WTC11 (cell line): ENCODE data around the gene MCAT. TPM values are rescaled to one million over a fixed set of nuclear protein-coding genes. Genes with fewer than 3 reads are reported as not detected.
A peak's percentile ranks its signal among the peaks of the same experiment; 100 is the strongest.

Source experiments
- ATAC-seq: fragments of 200-7000 bp; cut with Tn5 transposase; 2 replicates; pipeline ENCODE4 v1.10.0; 2021; ENCODE audit warnings: mild to moderate bottlenecking, moderate library complexity
- CTCF ChIA-PET: fragments of 300-600 bp; sonication (Branson Sonifier 250); formaldehyde crosslinking; loops from one replicate; lab custom pipeline; 2021; ENCODE audit warnings: antibody characterized with exemption; lab: Charles Lee
- POLR2A ChIA-PET: fragments of 350-600 bp; sonication (Branson Sonifier 250); formaldehyde crosslinking; loops from one replicate; lab custom pipeline; 2021; ENCODE audit warnings: antibody characterized with exemption; lab: Charles Lee
- DNase-seq: peaks from one replicate; pipeline ENCODE4 v3.0.0; 2021; ENCODE audit warnings: low spot score
- H3K27ac Mint-ChIP-seq: 2 replicates; pipeline ENCODE4 v1.8.0; 2021; ENCODE audit warnings: mixed read lengths
- H3K27me3 Mint-ChIP-seq: 2 replicates; pipeline ENCODE4 v1.8.0; 2021; ENCODE audit warnings: low read depth, mild to moderate bottlenecking, moderate library complexity, mixed read lengths
- H3K36me3 Mint-ChIP-seq: 2 replicates; pipeline ENCODE4 v1.8.0; 2021; ENCODE audit warnings: mixed read lengths
- H3K4me1 Mint-ChIP-seq: 2 replicates; pipeline ENCODE4 v1.8.0; 2022; ENCODE audit warnings: mixed read lengths
- H3K4me3 Mint-ChIP-seq: 2 replicates; pipeline ENCODE4 v1.8.0; 2021; ENCODE audit warnings: mild to moderate bottlenecking, moderate library complexity, mixed read lengths
- H3K9me3 Mint-ChIP-seq: 2 replicates; pipeline ENCODE4 v1.8.0; 2021; ENCODE audit warnings: mixed read lengths
- FOXP1 ChIP-seq: sonication (generic); formaldehyde crosslinking; IDR thresholded peaks from 2 replicates; pipeline ENCODE4 v1.8.0; 2022; ENCODE audit warnings: missing genetic modification reagents, mild to moderate bottlenecking, moderate library complexity, borderline replicate concordance
- GTF2I ChIP-seq: fragments of 250-450 bp; sonication (Bioruptor Pico); conservative IDR thresholded peaks from 2 replicates; pipeline ENCODE4 v1.4.0; 2021; ENCODE audit warnings: mild to moderate bottlenecking
- MXD4 ChIP-seq: fragments of 250-450 bp; sonication (Bioruptor Pico); IDR thresholded peaks from 2 replicates; pipeline ENCODE4 v1.8.0; 2021; ENCODE audit warnings: mild to moderate bottlenecking, moderate library complexity, borderline replicate concordance
- MYBL2 ChIP-seq: sonication (generic); formaldehyde crosslinking; IDR thresholded peaks from 2 replicates; pipeline ENCODE4 v1.8.1; 2023; ENCODE audit warnings: mild to moderate bottlenecking, moderate library complexity, missing genetic modification reagents
- SOX15 ChIP-seq: fragments of 250-450 bp; sonication (Bioruptor Pico); IDR thresholded peaks from 2 replicates; pipeline ENCODE4 v1.9.0; 2021; ENCODE audit warnings: mild to moderate bottlenecking
- TCF7 ChIP-seq: sonication (generic); formaldehyde crosslinking; IDR thresholded peaks from 2 replicates; pipeline ENCODE4 v1.8.0; 2022; ENCODE audit warnings: mild to moderate bottlenecking, low read depth, missing genetic modification reagents, moderate library complexity
- ZNF317 ChIP-seq: sonication (generic); formaldehyde crosslinking; IDR thresholded peaks from 2 replicates; pipeline ENCODE4 v1.8.1; 2023; ENCODE audit warnings: low read depth, mild to moderate bottlenecking, moderate library complexity, missing genetic modification reagents, borderline replicate concordance
- total RNA-seq: library from RNA; stranded (reverse); gene quantifications from 3 replicates; pipeline ENCODE4 v1.2.3, GENCODE V29; 2021
- TF ChIP-seq, protein P1 (sequence below): sonication (generic); formaldehyde crosslinking; IDR thresholded peaks from 2 replicates; pipeline ENCODE4 v1.8.0; 2022; ENCODE audit warnings: missing genetic modification reagents
- TF ChIP-seq, protein P2 (sequence below): sonication (generic); formaldehyde crosslinking; IDR thresholded peaks from 2 replicates; pipeline ENCODE4 v1.8.1; 2023; ENCODE audit warnings: mild to moderate bottlenecking, missing genetic modification reagents
- TF ChIP-seq, protein P3 (sequence below): sonication (generic); formaldehyde crosslinking; IDR thresholded peaks from 2 replicates; pipeline ENCODE4 v1.8.0; 2023; ENCODE audit warnings: missing genetic modification reagents, mild to moderate bottlenecking, borderline replicate concordance
- TF ChIP-seq, protein P4 (sequence below): sonication (generic); formaldehyde crosslinking; IDR thresholded peaks from 2 replicates; pipeline ENCODE4 v1.8.0; 2022; ENCODE audit warnings: mild to moderate bottlenecking, missing genetic modification reagents

The MCAT gene
- total RNA-seq, 1 experiment from 2014 or later, result 18.5 TPM

DNA sequence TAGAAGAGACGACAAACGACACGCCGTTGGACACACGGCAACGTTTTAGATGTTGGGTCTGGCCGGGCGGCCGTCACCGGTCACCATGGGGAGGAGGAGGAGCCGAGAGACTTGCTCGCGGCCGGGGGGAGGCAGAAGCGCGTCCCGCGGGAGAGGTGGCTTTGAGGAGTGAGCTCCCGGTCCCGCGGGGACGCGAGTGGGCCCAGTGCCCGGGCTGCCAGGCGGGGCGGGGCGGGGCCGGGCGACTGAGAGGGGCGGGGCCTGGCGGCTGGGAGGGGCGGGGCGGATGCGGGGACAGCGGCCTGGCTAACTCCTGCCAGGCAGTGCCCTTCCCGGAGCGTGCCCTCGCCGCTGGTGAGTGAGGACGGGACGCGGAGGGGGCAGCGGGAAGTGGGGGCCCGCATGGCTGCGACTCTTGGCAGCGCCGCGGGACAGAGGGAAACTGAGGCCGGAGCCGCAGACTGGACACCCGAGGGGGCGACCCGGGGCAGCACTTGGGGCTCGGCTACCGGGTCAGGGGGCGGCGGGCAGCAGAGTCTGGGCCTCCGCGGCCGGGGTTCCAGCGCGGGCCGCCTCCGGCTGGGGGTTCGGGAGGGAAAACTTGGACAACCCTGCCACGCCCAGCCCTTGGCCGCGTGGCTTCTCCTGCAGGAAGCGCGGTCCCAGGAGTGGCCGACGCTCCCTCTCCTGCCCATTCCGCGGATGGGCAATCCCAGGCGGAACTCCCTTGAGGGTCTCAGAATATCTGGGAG, 8.2 kb upstream of the MCAT start, which contains the start of gene TSPO:
TSS of gene TSPO (plus strand) at position 309 of the 752 bp plus-strand sequence. CDS start 7,680 bp downstream, outside the sequence.
- peak within 1 kb of the TSS; percentile 88 for H3K4me3 Mint-ChIP-seq
- TF ChIP-seq, protein P1, sequence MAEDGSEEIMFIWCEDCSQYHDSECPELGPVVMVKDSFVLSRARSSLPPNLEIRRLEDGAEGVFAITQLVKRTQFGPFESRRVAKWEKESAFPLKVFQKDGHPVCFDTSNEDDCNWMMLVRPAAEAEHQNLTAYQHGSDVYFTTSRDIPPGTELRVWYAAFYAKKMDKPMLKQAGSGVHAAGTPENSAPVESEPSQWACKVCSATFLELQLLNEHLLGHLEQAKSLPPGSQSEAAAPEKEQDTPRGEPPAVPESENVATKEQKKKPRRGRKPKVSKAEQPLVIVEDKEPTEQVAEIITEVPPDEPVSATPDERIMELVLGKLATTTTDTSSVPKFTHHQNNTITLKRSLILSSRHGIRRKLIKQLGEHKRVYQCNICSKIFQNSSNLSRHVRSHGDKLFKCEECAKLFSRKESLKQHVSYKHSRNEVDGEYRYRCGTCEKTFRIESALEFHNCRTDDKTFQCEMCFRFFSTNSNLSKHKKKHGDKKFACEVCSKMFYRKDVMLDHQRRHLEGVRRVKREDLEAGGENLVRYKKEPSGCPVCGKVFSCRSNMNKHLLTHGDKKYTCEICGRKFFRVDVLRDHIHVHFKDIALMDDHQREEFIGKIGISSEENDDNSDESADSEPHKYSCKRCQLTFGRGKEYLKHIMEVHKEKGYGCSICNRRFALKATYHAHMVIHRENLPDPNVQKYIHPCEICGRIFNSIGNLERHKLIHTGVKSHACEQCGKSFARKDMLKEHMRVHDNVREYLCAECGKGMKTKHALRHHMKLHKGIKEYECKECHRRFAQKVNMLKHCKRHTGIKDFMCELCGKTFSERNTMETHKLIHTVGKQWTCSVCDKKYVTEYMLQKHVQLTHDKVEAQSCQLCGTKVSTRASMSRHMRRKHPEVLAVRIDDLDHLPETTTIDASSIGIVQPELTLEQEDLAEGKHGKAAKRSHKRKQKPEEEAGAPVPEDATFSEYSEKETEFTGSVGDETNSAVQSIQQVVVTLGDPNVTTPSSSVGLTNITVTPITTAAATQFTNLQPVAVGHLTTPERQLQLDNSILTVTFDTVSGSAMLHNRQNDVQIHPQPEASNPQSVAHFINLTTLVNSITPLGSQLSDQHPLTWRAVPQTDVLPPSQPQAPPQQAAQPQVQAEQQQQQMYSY (CRISPR knock-in tag), result peak; percentile 82
- TF ChIP-seq, protein P2, sequence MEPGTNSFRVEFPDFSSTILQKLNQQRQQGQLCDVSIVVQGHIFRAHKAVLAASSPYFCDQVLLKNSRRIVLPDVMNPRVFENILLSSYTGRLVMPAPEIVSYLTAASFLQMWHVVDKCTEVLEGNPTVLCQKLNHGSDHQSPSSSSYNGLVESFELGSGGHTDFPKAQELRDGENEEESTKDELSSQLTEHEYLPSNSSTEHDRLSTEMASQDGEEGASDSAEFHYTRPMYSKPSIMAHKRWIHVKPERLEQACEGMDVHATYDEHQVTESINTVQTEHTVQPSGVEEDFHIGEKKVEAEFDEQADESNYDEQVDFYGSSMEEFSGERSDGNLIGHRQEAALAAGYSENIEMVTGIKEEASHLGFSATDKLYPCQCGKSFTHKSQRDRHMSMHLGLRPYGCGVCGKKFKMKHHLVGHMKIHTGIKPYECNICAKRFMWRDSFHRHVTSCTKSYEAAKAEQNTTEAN (CRISPR knock-in tag), result 0 out of 2 replicates have a peak, but pooled peaks have one; percentile 57
- TF ChIP-seq ZNF317 (CRISPR knock-in tag), result no peak
- no peak for TF ChIP-seq SOX15 (CRISPR knock-in tag)
- TF ChIP-seq FOXP1 (CRISPR knock-in tag), result no peak
- TF ChIP-seq, protein P3, sequence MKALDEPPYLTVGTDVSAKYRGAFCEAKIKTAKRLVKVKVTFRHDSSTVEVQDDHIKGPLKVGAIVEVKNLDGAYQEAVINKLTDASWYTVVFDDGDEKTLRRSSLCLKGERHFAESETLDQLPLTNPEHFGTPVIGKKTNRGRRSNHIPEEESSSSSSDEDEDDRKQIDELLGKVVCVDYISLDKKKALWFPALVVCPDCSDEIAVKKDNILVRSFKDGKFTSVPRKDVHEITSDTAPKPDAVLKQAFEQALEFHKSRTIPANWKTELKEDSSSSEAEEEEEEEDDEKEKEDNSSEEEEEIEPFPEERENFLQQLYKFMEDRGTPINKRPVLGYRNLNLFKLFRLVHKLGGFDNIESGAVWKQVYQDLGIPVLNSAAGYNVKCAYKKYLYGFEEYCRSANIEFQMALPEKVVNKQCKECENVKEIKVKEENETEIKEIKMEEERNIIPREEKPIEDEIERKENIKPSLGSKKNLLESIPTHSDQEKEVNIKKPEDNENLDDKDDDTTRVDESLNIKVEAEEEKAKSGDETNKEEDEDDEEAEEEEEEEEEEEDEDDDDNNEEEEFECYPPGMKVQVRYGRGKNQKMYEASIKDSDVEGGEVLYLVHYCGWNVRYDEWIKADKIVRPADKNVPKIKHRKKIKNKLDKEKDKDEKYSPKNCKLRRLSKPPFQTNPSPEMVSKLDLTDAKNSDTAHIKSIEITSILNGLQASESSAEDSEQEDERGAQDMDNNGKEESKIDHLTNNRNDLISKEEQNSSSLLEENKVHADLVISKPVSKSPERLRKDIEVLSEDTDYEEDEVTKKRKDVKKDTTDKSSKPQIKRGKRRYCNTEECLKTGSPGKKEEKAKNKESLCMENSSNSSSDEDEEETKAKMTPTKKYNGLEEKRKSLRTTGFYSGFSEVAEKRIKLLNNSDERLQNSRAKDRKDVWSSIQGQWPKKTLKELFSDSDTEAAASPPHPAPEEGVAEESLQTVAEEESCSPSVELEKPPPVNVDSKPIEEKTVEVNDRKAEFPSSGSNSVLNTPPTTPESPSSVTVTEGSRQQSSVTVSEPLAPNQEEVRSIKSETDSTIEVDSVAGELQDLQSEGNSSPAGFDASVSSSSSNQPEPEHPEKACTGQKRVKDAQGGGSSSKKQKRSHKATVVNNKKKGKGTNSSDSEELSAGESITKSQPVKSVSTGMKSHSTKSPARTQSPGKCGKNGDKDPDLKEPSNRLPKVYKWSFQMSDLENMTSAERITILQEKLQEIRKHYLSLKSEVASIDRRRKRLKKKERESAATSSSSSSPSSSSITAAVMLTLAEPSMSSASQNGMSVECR, result 0 out of 2 replicates have a peak, but pooled peaks have one; percentile 54
- TF ChIP-seq, protein P4, sequence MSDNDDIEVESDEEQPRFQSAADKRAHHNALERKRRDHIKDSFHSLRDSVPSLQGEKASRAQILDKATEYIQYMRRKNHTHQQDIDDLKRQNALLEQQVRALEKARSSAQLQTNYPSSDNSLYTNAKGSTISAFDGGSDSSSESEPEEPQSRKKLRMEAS (CRISPR knock-in tag), result peak; percentile 71; the same call in 1 of the 2 replicates
- H3K9me3 Mint-ChIP-seq, result no peaks in the 10 kb centered on the region
- POLR2A ChIA-PET, result no interaction called here
- peak; percentile 67 for ATAC-seq
- no peak for DNase-seq
- H3K27me3 Mint-ChIP-seq, result peaks cover 14% of the 10 kb centered on the region
- CTCF ChIA-PET, result no interaction called here
- H3K27ac Mint-ChIP-seq, result no peak within 1 kb of the TSS
- peaks cover 8% of the 10 kb centered on the region for H3K4me1 Mint-ChIP-seq
- H3K36me3 Mint-ChIP-seq, result no peaks in the 10 kb centered on the region

DNA sequence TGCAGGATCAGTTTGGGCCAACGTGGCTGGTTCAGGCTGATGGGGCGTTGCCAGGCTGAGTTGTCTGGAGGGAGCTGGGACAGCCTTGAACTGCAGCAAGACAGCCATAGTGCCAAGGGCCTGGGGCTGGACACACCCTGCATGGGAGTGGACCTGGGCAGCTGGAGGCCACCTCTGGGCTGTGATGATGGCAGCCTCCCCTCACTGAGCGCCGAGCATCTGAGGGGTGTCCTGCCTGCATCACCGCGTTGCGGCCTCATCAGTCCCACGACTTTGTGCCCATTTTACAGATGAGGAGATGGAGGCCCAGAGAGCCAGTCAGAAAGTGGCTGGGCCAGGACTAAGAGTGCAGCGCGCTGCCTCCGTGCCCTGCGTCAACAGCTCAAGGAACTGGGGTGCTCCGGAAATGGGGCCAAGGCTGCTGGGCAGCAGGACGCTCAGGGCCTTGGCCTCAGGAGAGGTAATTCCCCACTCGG, 7.6 kb upstream of the MCAT start:
- TF ChIP-seq MYBL2 (no peak), GTF2I (peak; percentile 93), MXD4 (CRISPR knock-in tag) (no peak), FOXP1 (CRISPR knock-in tag) (peak; percentile 51; the same call in 1 of the 2 replicates), TCF7 (CRISPR knock-in tag) (0 out of 2 replicates have a peak, but pooled peaks have one; percentile 29)
- Mint-ChIP-seq H3K9me3 (no peaks in the 10 kb centered on the region), H3K27me3 (peaks cover 14% of the 10 kb centered on the region), H3K4me1 (peaks cover 8% of the 10 kb centered on the region), H3K4me3 (peak overlapping the region; percentile 88), H3K27ac (no peak overlapping the region), H3K36me3 (no peaks in the 10 kb centered on the region)
- ATAC-seq (no peak), DNase-seq (no peak)
- ChIA-PET CTCF (interaction anchor here (0.5 kb wide), 1 partner anchor 110 kb away, joined by 4 read pairs; no protein-coding TSS in a partner anchor), POLR2A (no interaction called here)
